HEK293 (cell line): ENCODE results near the gene BTG2.

ENCODE experiments used
- CTCF ChIA-PET: fragments of 350-600 bp; formaldehyde crosslinking; extraction: SDS; loops from one replicate; lab custom pipeline; 2021; ENCODE audit warnings: antibody characterized with exemption; lab: Yijun Ruan, JAX
- POLR2A ChIA-PET: fragments of 300-600 bp; formaldehyde crosslinking; extraction: SDS; loops from one replicate; lab custom pipeline; 2020; ENCODE audit warnings: antibody characterized with exemption, inconsistent platforms; lab: Yijun Ruan, JAX
- H3K27ac ChIP-seq: fragments of 200-500 bp; sonication (Bioruptor generic); 2 replicates; pipeline ENCODE4 v1.5.1; 2014; ENCODE audit warnings: low read depth, low read length, control low read depth, inconsistent platforms; ENCODE audit errors: extremely low read depth
- H3K36me3 ChIP-seq, 2 experiments: fragments of 200-500 bp in 1 of 2; sonication (Bioruptor generic) in 1 of 2; 1 replicate in 1 of 2; 2 replicates in 1 of 2; pipeline ENCODE4 v1.5.1; 2014 to 2017; ENCODE audit warnings: inconsistent platforms in 2 of 2, low read length in 2 of 2; ENCODE audit not compliant: control insufficient read depth in 2 of 2, insufficient read depth in 1 of 2
- H3K4me1 ChIP-seq: fragments of 200-500 bp; sonication (Bioruptor generic); 2 replicates; pipeline ENCODE4 v1.5.1; 2014; ENCODE audit warnings: mild to moderate bottlenecking, low read length, inconsistent platforms; ENCODE audit not compliant: control insufficient read depth, insufficient read depth
- H3K4me3 ChIP-seq: 2 replicates; pipeline ENCODE4 v1.5.1; 2011; ENCODE audit warnings: low read depth, mild to moderate bottlenecking, control low read depth, low read length, moderate library complexity
- H3K9me3 ChIP-seq: fragments of 200-500 bp; sonication (Bioruptor generic); 2 replicates; pipeline ENCODE4 v1.5.1; 2014; ENCODE audit warnings: low read depth, low read length, inconsistent platforms; ENCODE audit not compliant: control insufficient read depth, insufficient read depth
- GLIS1 ChIP-seq: fragments of 450-650 bp; formaldehyde crosslinking; IDR thresholded peaks from 2 replicates; pipeline ENCODE4 v1.5.1; 2016; ENCODE audit warnings: missing biosample characterization, missing genetic modification characterization
- HOXD13 ChIP-seq: sonication (generic); formaldehyde crosslinking; IDR thresholded peaks from 2 replicates; pipeline ENCODE4 v1.8.0; 2022; ENCODE audit warnings: missing genetic modification reagents, borderline replicate concordance
- MYNN ChIP-seq: fragments of 450-650 bp; formaldehyde crosslinking; IDR thresholded peaks from 2 replicates; pipeline ENCODE4 v1.5.1; 2016; ENCODE audit warnings: missing biosample characterization, missing genetic modification characterization, borderline replicate concordance
- MZF1 ChIP-seq: fragments of 450-650 bp; formaldehyde crosslinking; IDR thresholded peaks from 2 replicates; pipeline ENCODE4 v1.5.1; 2017; ENCODE audit warnings: missing biosample characterization, missing genetic modification characterization, borderline replicate concordance
- SP3 ChIP-seq: fragments of 450-650 bp; formaldehyde crosslinking; IDR thresholded peaks from 2 replicates; pipeline ENCODE4 v1.5.1; 2016; ENCODE audit warnings: missing biosample characterization, missing genetic modification characterization
- WT1 ChIP-seq: fragments of 450-650 bp; formaldehyde crosslinking; IDR thresholded peaks from 2 replicates; pipeline ENCODE4 v1.5.1; 2016; ENCODE audit warnings: missing biosample characterization, missing genetic modification characterization
- YY2 ChIP-seq: fragments of 450-650 bp; formaldehyde crosslinking; IDR thresholded peaks from 2 replicates; pipeline ENCODE4 v1.5.1; 2016; ENCODE audit warnings: missing biosample characterization, missing genetic modification characterization
- ZBTB44 ChIP-seq: fragments of 450-650 bp; IDR thresholded peaks from 2 replicates; pipeline ENCODE4 v1.5.1; 2018; ENCODE audit warnings: missing biosample characterization, mild to moderate bottlenecking, missing genetic modification characterization
- ZNF132 ChIP-seq: fragments of 450-650 bp; formaldehyde crosslinking; IDR thresholded peaks from 2 replicates; pipeline ENCODE4 v1.5.1; 2017; ENCODE audit warnings: missing biosample characterization, missing genetic modification characterization, borderline replicate concordance
- ZNF157 ChIP-seq: fragments of 450-650 bp; formaldehyde crosslinking; IDR thresholded peaks from 2 replicates; pipeline ENCODE4 v1.5.1; 2016; ENCODE audit warnings: missing biosample characterization, missing genetic modification characterization
- ZNF174 ChIP-seq: fragments of 450-650 bp; formaldehyde crosslinking; IDR thresholded peaks from 2 replicates; pipeline ENCODE4 v1.5.0; 2017; ENCODE audit warnings: missing biosample characterization, mild to moderate bottlenecking, missing genetic modification characterization
- ZNF214 ChIP-seq: fragments of 450-650 bp; formaldehyde crosslinking; IDR thresholded peaks from 2 replicates; pipeline ENCODE4 v1.5.1; 2017; ENCODE audit warnings: missing biosample characterization, mild to moderate bottlenecking, missing genetic modification characterization, borderline replicate concordance
- ZNF391 ChIP-seq: fragments of 450-650 bp; formaldehyde crosslinking; IDR thresholded peaks from 2 replicates; pipeline ENCODE4 v1.5.1; 2016; ENCODE audit warnings: low read depth, missing biosample characterization, missing genetic modification characterization, borderline replicate concordance
- ZNF416 ChIP-seq: fragments of 450-650 bp; formaldehyde crosslinking; IDR thresholded peaks from 2 replicates; pipeline ENCODE4 v1.5.1; 2016; ENCODE audit warnings: missing biosample characterization, missing genetic modification characterization
- ZNF658 ChIP-seq: fragments of 450-650 bp; formaldehyde crosslinking; IDR thresholded peaks from 2 replicates; pipeline ENCODE4; 2016; ENCODE audit warnings: missing biosample characterization, missing genetic modification characterization
- ZNF768 ChIP-seq: fragments of 450-650 bp; formaldehyde crosslinking; IDR thresholded peaks from 2 replicates; pipeline ENCODE4 v1.5.1; 2018; ENCODE audit warnings: missing biosample characterization, mild to moderate bottlenecking, missing genetic modification characterization
- ZNF791 ChIP-seq: fragments of 450-650 bp; formaldehyde crosslinking; IDR thresholded peaks from 2 replicates; pipeline ENCODE4 v1.5.1; 2016; ENCODE audit warnings: missing biosample characterization, missing genetic modification characterization
- TF ChIP-seq, protein P1 (sequence below): fragments of 450-650 bp; formaldehyde crosslinking; IDR thresholded peaks from 2 replicates; pipeline ENCODE4 v1.5.1; 2016; ENCODE audit warnings: missing biosample characterization, missing genetic modification characterization
- TF ChIP-seq, protein P2 (sequence below): fragments of 450-650 bp; formaldehyde crosslinking; IDR thresholded peaks from 2 replicates; pipeline ENCODE4 v1.5.1; 2016; ENCODE audit warnings: missing biosample characterization, missing genetic modification characterization

Gene BTG2

GRCh38 chr1:203273206-203273868 is 32.0 kb upstream of the BTG2 start (continued):
- peak; percentile 28; the same call in 1 of the 2 replicates for TF ChIP-seq SP3 (tag by site-specific recombination)
- peak; percentile 9; the same call in 1 of the 2 replicates for TF ChIP-seq YY2 (tag by site-specific recombination)
- no peak for TF ChIP-seq ZNF791 (tag by site-specific recombination)
- TF ChIP-seq HOXD13 (CRISPR knock-in tag), result no peak
- peak; percentile 64; the same call in 1 of the 2 replicates for TF ChIP-seq ZNF391 (tag by site-specific recombination)
- TF ChIP-seq ZNF157 (tag by site-specific recombination), result no peak
- TF ChIP-seq WT1 (tag by site-specific recombination), result peak; percentile 27; the same call in 1 of the 2 replicates
- TF ChIP-seq ZNF416 (tag by site-specific recombination), result no peak
- TF ChIP-seq ZNF132 (tag by site-specific recombination), result no peak
- no peak for TF ChIP-seq ZNF174 (tag by site-specific recombination)
- TF ChIP-seq, protein P1, sequence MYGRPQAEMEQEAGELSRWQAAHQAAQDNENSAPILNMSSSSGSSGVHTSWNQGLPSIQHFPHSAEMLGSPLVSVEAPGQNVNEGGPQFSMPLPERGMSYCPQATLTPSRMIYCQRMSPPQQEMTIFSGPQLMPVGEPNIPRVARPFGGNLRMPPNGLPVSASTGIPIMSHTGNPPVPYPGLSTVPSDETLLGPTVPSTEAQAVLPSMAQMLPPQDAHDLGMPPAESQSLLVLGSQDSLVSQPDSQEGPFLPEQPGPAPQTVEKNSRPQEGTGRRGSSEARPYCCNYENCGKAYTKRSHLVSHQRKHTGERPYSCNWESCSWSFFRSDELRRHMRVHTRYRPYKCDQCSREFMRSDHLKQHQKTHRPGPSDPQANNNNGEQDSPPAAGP (tag by site-specific recombination), result peak; percentile 95
- no peak for TF ChIP-seq ZNF658 (tag by site-specific recombination)

DNA sequence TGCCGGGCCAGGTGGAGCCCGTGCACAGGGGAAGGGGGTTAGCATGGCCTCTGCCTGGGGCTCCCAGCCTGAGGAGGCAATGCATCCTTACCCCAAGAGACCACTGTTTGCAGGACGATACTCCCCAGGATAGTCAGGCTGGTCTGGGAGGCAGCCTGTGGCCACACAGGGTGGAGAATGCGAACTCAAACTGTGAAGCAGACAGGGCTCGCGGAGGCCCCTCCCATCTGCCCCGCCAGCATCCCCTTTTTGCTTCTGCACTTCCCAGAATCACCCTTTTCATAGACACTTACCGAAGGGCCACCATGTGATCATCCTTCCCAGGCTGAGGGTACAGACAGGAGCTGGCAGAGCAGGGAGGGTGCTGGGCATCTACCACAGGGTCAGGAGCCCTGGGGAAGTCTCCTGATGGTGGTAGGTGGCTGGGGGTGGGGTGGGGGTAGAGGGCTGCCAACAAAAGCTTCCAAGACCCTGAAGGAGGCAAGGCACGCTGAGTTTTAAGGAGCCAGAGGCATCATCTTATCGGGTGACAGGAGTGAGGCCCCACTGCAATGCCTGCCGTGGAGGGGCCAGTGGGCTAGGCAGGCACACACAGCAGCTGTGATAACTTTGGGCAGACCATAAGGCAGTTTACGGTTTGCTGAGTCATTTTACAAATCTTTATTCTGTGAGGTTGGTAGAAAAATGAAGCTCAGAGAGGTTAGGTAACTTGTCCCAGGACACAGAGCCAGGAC is 31.3 kb upstream of the BTG2 start:
- H3K4me3 ChIP-seq, result no peak overlapping the region
- H3K36me3 ChIP-seq, result no peaks in the 10 kb centered on the region
- ChIA-PET POLR2A (no interaction called here), CTCF (interaction anchor here (0.6 to 2.1 kb wide), 11 partner anchors 36 to 714 kb away, joined by 3 to 21 read pairs (median 4); no protein-coding TSS in a partner anchor)
- no peaks in the 10 kb centered on the region for H3K9me3 ChIP-seq
- TF ChIP-seq ZNF768 (tag by site-specific recombination) (peak; percentile 64; the same call in 1 of the 2 replicates), ZNF214 (tag by site-specific recombination) (no peak), MZF1 (tag by site-specific recombination) (peak; percentile 69; the same call in 1 of the 2 replicates), ZBTB44 (no peak), GLIS1 (tag by site-specific recombination) (peak; percentile 60), MYNN (tag by site-specific recombination) (no peak)
- TF ChIP-seq, protein P2, sequence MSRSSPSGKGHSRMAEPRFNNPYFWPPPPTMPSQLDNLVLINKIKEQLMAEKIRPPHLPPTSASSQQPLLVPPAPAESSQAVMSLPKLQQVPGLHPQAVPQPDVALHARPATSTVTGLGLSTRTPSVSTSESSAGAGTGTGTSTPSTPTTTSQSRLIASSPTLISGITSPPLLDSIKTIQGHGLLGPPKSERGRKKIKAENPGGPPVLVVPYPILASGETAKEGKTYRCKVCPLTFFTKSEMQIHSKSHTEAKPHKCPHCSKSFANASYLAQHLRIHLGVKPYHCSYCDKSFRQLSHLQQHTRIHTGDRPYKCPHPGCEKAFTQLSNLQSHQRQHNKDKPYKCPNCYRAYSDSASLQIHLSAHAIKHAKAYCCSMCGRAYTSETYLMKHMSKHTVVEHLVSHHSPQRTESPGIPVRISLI (tag by site-specific recombination), result no peak
- H3K4me1 ChIP-seq, result peaks cover 3% of the 10 kb centered on the region; the same call in 1 of the 2 replicates
- no peak overlapping the region for H3K27ac ChIP-seq
